K562 (cell line): ENCODE measurements around the gene TGFB2.

Experiments used
- EGR1 ChIP-seq: fragments of 450-650 bp; conservative IDR thresholded peaks from 2 replicates; pipeline ENCODE4 v1.6.1; 2017; ENCODE audit warnings: mild to moderate bottlenecking
- EZH2 ChIP-seq: IDR thresholded peaks from 2 replicates; pipeline ENCODE4 v1.6.1; 2012; ENCODE audit warnings: low read depth, mild to moderate bottlenecking, inconsistent platforms, low read length, borderline replicate concordance
- GTF2A2 ChIP-seq: IDR thresholded peaks from 2 replicates; pipeline ENCODE4 v1.6.1; 2016; ENCODE audit warnings: mild to moderate bottlenecking, missing genetic modification characterization, missing compliant biosample characterization
- POU5F1 ChIP-seq: fragments of 150-350 bp; IDR thresholded peaks from 2 replicates; pipeline ENCODE4 v1.6.1; 2014; ENCODE audit warnings: borderline replicate concordance, low read length, low read depth, mild to moderate bottlenecking; ENCODE audit not compliant: partially characterized antibody
- SMAD1 ChIP-seq: fragments of 150-350 bp; IDR thresholded peaks from 2 replicates; pipeline ENCODE4 v1.6.1; 2014; ENCODE audit warnings: low read length, low read depth; ENCODE audit not compliant: partially characterized antibody
- SPI1 ChIP-seq: IDR thresholded peaks from 2 replicates; pipeline ENCODE4 v1.6.1; 2011; ENCODE audit warnings: low read depth, low read length, control low read depth, borderline replicate concordance
- TEAD4 ChIP-seq, 2 experiments: sonication (generic) in 1 of 2; formaldehyde crosslinking in 1 of 2; IDR thresholded peaks; 2 replicates each; pipeline versions ENCODE4 v1.6.1 to v1.8.0; 2012 to 2022; ENCODE audit warnings: borderline replicate concordance in 1 of 2, inconsistent platforms in 1 of 2, low read length in 1 of 2, mild to moderate bottlenecking in 1 of 2, missing genetic modification reagents in 1 of 2
- ZNF143 ChIP-seq: sonication (generic); formaldehyde crosslinking; IDR thresholded peaks from 2 replicates; pipeline ENCODE4 v1.9.0; 2022; ENCODE audit warnings: mild to moderate bottlenecking, missing genetic modification reagents
- ZNF274 ChIP-seq: IDR thresholded peaks from 2 replicates; pipeline ENCODE4 v1.6.1; 2011; ENCODE audit warnings: low read depth, mild to moderate bottlenecking, low read length, moderate library complexity, borderline replicate concordance
- ZNF780A ChIP-seq: fragments of 250-450 bp; sonication (Bioruptor Pico); IDR thresholded peaks from 2 replicates; pipeline ENCODE4 v1.5.0; 2021; ENCODE audit warnings: mild to moderate bottlenecking

DNA sequence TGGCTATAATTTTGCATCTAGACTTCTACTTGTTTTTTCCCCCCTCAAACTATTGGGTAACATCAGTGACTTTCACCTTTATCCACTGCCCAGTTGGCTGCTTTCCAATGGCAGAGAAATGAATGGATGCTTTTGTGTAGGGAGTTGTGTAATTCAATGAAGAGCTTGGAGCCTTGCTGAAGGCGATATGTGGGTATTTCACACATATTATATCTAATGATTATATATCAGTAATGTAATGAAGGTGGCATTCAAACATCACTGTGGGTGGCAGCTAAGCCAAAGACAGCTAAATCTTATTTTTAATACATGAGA is 81.2 kb downstream of the TGFB2 start:
- TF ChIP-seq GTF2A2 (tag), result no peak
- TF ChIP-seq POU5F1, result no peak
- TF ChIP-seq ZNF143 (CRISPR knock-in tag), result no peak
- TF ChIP-seq EGR1, result no peak
- TF ChIP-seq TEAD4 (IDR thresholded peaks at IDR 0.05; ENCODE audit: low read length), result no peak
- TF ChIP-seq TEAD4 (CRISPR knock-in tag; IDR thresholded peaks at IDR 0.05; ENCODE audit: borderline replicate concordance), result no peak
- TF ChIP-seq SMAD1, result no peak
- no peak for TF ChIP-seq EZH2
- no peak for TF ChIP-seq ZNF780A (CRISPR knock-in tag)
- TF ChIP-seq ZNF274, result no peak
- TF ChIP-seq SPI1, result no peak
